ENCODE data around the gene MAGEA2B.
"Not testable (repeated sequence)": the region's sequence is repeated elsewhere in the genome, so short reads cannot be mapped to it uniquely, and the experiment has no call there.

The MAGEA2B gene, protein sequence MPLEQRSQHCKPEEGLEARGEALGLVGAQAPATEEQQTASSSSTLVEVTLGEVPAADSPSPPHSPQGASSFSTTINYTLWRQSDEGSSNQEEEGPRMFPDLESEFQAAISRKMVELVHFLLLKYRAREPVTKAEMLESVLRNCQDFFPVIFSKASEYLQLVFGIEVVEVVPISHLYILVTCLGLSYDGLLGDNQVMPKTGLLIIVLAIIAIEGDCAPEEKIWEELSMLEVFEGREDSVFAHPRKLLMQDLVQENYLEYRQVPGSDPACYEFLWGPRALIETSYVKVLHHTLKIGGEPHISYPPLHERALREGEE

DNA sequence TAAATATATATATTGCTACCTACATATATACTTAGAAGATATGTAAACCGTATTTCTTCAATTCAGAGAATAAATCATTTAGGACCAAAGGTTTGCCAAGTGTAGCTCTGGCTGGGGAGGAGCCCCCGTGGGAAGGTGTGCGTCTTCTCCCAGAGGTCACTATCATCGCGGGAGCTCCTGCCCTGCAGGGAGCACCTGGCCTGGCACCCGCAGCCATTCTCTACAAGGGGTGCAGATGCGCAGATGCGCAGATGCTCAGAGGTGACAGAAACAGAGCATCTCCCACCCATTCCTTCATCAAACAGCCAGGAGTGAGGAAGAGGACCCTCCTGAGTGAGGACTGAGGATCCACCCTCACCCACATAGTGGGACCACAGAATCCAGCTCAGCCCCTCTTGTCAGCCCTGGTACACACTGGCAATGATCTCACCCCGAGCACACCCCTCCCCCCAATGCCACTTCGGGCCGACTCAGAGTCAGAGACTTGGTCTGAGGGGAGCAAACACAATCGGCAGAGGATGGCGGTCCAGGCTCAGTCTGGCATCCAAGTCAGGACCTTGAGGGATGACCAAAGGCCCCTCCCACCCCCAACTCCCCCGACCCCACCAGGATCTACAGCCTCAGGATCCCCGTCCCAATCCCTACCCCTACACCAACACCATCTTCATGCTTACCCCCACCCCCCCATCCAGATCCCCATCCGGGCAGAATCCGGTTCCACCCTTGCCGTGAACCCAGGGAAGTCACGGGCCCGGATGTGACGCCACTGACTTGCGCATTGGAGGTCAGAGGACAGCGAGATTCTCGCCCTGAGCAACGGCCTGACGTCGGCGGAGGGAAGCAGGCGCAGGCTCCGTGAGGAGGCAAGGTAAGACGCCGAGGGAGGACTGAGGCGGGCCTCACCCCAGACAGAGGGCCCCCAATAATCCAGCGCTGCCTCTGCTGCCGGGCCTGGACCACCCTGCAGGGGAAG lies at the start of gene MAGEA2B:
Gene MAGEA2B, plus strand, starts transcription at position 814 of the 973 bp plus-strand sequence. CDS start 2,479 bp downstream, outside the sequence.
- DNase-seq (ENCODE audit: low read depth in 1 of 2, low spot score in 1 of 2): not testable (repeated sequence)

DNA sequence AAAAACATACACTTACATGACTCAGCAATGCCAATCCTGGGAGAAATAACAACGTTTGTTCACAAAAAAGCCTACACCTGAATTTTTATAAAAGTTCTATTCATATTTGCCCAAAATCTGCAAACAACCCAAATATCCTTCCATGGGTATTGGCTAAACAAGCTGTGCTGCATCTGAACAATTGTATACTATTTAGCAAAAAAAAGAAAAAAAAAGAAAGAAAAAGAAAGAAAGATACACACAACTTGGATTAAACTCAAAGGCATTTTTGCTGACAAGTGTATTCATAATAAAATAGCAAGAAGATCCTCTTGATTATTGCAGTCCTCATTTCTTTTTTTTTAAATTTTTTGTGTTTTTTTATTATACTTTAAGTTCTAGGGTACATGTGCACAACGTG lies 40.3 kb upstream of the MAGEA2B start:
- DNase-seq (ENCODE audit: low read depth in 1 of 2, low spot score in 1 of 2): no peak

DNA sequence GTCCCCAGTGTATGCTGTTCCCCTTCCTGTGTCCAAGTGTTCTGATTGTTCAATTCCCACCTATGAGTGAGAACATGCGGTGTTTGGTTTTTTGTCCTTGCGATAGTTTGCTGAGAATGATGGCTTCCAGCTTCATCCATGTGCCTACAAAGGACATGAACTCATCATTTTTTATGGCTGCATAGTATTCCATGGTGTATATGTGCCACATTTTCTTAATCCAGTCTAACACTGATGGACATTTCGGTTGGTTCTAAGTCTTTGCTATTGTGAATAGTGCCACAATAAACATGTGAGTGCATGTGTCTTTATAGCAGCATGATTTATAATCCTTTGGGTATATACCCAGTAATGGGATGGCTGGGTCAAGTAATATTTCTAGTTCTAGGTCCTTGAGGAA lies 39.8 kb upstream of the MAGEA2B start:
- DNase-seq (ENCODE audit: low read depth in 1 of 2, low spot score in 1 of 2): not testable (repeated sequence)

DNA sequence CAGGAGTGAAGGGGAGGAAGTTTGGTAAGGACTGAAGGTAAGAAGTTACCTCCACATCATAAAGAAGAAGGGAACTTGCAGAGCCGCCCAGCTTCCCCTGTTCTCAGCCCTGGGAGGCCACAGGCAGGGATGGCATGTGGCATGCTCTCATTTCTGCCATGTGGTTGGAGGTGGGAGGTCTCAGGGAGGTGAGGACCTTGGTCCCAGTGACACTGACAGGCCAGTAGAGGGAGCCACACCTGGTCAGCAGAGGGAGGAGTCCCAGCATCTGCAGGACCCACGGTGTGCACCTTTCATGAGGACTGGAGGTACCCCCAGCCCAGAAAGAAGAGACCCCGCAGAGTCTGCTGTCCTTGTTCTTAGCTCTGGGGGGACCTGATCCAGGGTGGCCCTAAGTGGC lies 33.4 kb upstream of the MAGEA2B start:
- not testable (repeated sequence) for DNase-seq (ENCODE audit: low read depth in 1 of 2, low spot score in 1 of 2)

DNA sequence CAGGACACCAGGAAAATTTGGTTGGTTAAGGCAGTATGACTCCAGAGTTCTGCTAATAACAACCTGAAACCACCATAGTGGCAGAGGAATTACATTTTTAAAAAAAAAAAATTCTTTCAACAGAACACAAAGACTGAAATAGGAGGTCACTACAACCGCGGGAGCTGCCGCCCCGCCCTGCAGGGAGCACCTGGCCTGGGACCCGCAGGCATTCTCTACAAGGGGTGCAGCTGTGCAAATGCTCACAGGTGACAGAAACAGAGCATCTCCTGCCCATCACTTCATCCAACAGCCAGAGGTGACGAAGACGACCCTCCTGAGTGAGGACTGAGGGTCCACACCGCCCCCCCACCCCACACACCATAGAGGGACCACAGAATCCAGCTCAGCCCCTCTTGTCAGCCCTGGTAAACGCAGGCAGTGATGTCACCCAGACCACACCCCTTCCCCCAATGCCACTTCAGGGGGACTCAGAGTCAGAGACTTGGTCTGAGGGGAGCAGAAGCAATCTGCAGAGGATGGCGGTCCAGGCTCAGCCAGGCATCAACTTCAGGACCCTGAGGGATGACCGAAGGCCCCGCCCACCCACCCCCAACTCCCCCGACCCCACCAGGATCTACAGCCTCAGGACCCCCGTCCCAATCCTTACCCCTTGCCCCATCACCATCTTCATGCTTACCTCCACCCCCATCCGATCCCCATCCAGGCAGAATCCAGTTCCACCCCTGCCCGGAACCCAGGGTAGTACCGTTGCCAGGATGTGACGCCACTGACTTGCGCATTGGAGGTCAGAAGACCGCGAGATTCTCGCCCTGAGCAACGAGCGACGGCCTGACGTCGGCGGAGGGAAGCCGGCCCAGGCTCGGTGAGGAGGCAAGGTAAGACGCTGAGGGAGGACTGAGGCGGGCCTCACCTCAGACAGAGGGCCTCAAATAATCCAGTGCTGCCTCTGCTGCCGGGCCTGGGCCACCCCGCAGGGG lies 16.2 kb upstream of the MAGEA2B start, which contains the start of gene MAGEA3:
Gene MAGEA3, plus strand, starts transcription at position 843 of the 980 bp plus-strand sequence. CDS start 2,039 bp downstream, outside the sequence.
- DNase-seq (ENCODE audit: low read depth in 1 of 2, low spot score in 1 of 2): not testable (repeated sequence)

DNA sequence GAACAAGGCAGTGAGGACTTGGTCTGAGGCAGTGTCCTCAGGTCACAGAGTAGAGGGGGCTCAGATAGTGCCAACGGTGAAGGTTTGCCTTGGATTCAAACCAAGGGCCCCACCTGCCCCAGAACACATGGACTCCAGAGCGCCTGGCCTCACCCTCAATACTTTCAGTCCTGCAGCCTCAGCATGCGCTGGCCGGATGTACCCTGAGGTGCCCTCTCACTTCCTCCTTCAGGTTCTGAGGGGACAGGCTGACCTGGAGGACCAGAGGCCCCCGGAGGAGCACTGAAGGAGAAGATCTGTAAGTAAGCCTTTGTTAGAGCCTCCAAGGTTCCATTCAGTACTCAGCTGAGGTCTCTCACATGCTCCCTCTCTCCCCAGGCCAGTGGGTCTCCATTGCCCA lies 14.0 kb upstream of the MAGEA2B start:
- not testable (repeated sequence) for DNase-seq (ENCODE audit: low read depth in 1 of 2, low spot score in 1 of 2)

DNA sequence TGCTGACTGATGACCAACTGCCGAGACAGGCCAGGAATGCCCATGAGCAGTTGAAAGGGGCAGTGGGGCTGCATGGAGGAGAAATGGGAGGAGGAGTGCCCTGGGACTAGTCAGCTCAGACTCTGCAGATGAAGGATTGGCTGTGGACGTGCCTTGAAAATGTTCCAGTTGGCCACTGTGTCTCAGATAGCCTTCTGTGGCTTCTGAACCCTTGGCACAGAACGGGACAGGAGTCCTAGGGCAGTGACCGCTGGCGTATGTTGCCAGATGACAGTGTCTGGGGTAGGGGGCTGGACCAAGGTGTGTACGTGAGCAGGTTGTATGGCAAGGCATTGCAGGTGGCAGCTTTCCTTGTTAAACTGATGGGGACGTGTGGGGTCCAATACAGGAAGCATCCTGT lies 7.9 kb upstream of the MAGEA2B start:
- not testable (repeated sequence) for DNase-seq (ENCODE audit: low read depth in 1 of 2, low spot score in 1 of 2)

DNA sequence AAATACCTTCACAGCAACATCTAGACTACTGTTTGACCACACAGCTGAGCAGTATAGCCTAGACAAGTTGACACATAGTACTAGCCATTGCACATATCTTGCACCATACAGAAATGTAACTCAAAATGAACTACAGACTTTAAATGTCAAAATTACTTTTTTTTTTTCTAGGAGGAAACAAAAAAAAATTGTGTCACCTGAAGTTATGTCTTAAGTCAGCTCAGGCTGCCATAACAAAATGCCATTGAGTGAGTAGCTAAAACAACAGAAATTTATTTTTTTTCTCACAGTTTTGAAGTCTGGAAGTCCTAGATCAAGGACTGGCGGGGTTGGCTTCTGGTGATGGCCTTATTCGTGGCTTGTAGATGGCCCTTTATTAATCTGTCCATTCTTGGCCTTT lies 5.3 kb upstream of the MAGEA2B start, which contains the start of gene CSAG2:
Gene CSAG2, minus strand, starts transcription at position 101 of the 400 bp plus-strand sequence. CDS start 161 bp downstream, outside the sequence.
- DNase-seq (ENCODE audit: low read depth in 1 of 2, low spot score in 1 of 2): not testable (repeated sequence)

DNA sequence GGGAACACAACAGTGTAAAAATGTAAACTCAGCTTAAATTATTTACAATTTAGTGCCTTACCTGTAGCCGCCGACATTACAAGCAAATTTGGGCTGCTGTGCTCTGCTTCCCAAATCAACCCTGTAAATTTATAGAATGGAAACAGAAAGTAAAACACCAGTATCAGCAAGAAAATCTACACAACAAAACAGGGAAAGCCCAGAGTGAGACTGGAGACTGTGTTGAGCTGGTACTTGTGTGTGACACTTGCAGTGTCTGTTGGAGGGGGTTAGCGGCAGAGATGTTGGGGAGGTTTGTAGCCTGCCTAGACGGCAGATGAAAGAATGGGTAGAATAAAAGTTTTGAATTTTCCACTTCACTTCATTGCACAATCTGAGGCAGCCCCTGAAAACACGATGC lies 1.2 kb upstream of the MAGEA2B start:
- DNase-seq (ENCODE audit: low read depth in 1 of 2, low spot score in 1 of 2): not testable (repeated sequence)

DNA sequence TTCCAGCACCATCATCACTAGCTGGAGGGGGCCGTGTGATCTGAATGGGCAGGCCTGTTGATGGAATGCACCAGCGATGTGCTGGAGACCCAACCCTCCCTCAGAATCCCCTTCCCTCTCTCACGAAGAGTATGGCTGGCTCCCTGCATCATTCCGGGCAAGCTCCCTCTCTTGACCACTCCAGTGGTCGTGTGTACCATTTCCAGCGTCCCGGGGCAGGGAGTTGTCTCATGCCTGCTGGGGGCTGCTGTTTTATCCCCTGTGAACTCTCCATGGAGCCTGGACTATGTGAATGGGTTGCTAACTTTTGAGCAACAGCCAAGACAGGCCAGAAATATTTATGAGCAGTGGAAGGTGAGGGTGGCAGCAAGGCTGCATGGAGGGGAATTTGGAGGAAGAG lies 11.0 kb downstream of the MAGEA2B start:
- DNase-seq (ENCODE audit: low read depth in 1 of 2, low spot score in 1 of 2): no peak

DNA sequence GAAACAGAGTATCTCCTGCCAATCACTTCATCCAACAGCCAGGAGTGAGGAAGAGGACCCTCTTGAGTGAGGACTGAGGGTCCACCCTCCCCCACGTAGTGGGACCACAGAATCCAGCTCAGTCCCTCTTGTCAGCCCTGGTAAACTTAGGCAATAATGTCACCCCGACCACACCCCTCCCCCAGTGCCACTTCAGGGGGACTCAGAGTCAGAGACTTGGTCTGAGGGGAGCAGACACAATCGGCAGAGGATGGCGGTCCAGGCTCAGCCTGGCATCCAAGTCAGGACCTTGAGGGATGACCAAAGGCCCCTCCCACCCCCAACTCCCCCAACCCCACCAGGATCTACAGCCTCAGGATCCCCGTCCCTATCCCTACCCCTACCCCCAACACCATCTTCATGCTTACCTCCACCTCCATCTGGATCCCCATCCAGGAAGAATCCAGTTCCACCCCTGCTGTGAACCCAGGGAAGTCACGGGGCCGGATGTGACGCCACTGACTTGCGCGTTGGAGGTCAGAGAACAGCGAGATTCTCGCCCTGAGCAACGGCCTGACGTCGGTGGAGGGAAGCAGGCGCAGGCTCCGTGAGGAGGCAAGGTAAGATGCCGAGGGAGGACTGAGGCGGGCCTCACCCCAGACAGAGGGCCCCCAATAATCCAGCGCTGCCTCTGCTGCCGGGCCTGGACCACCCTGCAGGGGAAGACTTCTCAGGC lies 19.0 kb downstream of the MAGEA2B start, which contains the start of the genes CSAG1 and MAGEA12:
Gene CSAG1, minus strand, starts transcription at position 461 of the 715 bp plus-strand sequence. CDS start 1,261 bp downstream, outside the sequence.
Gene MAGEA12, plus strand, starts transcription at position 497 of the 715 bp plus-strand sequence. CDS start 2,405 bp downstream, outside the sequence.
- DNase-seq (ENCODE audit: low read depth in 1 of 2, low spot score in 1 of 2): no peak

DNA sequence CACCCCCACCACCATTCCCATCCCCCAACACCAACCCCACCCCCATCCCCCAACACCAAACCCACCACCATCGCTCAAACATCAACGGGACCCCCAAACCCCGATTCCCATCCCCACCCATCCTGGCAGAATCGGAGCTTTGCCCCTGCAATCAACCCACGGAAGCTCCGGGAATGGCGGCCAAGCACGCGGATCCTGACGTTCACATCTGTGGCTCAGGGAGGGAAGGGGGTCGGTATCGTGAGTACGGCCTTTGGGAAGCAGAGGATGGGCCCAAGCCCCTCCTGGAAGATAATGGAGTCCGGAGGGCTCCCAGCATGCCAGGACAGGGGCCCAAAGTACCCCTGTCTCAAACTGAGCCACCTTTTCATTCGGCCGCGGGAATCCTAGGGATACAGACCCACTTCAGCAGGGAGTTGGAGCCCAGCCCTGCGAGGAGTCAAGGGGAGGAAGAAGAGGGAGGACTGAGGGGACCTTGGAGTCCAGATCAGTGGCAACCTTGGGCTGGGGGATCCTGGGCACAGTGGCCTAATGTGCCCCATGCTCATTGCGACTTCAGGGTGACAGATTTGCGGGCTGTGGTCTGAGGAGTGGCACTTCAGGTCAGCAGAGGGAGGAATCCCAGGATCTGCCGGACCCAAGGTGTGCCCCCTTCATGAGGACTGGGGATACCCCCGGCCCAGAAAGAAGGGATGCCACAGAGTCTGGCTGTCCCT lies 19.9 kb downstream of the MAGEA2B start:
- DNase-seq (ENCODE audit: low read depth in 1 of 2, low spot score in 1 of 2): not testable (repeated sequence)

DNA sequence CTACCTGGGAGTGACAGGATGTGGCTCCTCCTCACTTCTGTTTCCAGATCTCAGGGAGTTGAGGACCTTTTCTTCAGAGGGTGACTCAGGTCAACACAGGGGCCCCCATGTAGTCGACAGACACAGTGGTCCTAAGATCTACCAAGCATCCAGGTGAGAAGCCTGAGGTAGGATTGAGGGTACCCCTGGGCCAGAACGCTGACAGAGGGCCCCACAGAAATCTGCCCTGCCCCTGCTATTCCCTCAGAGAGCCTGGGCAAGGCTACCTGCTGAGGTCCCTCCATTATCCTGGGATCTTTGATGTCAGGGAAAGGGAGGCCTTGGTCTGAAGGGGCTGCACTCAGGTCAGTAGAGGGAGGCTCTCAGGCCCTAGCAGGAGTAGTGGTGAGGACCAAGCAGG lies 20.7 kb downstream of the MAGEA2B start:
- no peak for DNase-seq (ENCODE audit: low read depth in 1 of 2, low spot score in 1 of 2)

DNA sequence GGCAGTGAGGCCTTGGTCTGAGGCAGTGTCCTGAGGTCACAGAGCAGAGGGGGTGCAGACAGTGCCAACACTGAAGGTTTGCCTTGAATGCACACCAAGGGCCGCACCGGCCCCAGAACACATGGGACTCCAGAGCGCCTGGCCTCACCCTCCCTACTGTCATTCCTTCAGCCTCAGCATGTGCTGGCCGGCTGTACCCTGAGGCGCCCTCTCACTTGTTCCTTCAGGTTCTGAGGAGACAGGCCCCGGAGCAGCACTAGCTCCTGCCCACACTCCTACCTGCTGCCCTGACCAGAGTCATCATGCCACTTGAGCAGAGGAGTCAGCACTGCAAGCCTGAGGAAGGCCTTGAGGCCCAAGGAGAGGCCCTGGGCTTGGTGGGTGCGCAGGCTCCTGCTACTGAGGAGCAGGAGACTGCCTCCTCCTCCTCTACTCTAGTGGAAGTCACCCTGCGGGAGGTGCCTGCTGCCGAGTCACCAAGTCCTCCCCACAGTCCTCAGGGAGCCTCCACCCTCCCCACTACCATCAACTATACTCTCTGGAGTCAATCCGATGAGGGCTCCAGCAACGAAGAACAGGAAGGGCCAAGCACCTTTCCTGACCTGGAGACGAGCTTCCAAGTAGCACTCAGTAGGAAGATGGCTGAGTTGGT lies 21.6 kb downstream of the MAGEA2B start:
- DNase-seq (ENCODE audit: low read depth in 1 of 2, low spot score in 1 of 2): no peak

DNA sequence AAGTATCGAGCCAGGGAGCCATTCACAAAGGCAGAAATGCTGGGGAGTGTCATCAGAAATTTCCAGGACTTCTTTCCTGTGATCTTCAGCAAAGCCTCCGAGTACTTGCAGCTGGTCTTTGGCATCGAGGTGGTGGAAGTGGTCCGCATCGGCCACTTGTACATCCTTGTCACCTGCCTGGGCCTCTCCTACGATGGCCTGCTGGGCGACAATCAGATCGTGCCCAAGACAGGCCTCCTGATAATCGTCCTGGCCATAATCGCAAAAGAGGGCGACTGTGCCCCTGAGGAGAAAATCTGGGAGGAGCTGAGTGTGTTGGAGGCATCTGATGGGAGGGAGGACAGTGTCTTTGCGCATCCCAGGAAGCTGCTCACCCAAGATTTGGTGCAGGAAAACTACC lies 22.1 kb downstream of the MAGEA2B start:
- not testable (repeated sequence) for DNase-seq (ENCODE audit: low read depth in 1 of 2, low spot score in 1 of 2)

DNA sequence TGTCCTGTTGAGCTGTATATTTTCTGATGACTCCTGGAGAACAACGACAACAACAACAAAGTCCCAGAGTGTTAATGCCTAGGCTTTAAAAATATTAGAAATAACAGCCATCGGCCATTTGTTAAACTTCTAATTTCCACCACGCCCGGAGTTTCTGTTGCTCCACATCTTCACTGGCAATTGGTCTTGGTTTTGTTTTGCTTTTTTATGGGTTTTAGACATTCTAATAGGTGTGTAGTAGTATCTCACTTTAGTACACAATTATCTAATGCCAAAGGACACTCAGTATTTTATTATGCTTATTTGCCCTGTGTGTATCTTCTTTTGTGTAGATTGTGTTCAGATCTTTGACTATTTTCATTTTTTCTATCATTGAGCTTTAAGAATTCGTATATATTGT lies 24.1 kb downstream of the MAGEA2B start:
- no peak for DNase-seq (ENCODE audit: low read depth in 1 of 2, low spot score in 1 of 2)

DNA sequence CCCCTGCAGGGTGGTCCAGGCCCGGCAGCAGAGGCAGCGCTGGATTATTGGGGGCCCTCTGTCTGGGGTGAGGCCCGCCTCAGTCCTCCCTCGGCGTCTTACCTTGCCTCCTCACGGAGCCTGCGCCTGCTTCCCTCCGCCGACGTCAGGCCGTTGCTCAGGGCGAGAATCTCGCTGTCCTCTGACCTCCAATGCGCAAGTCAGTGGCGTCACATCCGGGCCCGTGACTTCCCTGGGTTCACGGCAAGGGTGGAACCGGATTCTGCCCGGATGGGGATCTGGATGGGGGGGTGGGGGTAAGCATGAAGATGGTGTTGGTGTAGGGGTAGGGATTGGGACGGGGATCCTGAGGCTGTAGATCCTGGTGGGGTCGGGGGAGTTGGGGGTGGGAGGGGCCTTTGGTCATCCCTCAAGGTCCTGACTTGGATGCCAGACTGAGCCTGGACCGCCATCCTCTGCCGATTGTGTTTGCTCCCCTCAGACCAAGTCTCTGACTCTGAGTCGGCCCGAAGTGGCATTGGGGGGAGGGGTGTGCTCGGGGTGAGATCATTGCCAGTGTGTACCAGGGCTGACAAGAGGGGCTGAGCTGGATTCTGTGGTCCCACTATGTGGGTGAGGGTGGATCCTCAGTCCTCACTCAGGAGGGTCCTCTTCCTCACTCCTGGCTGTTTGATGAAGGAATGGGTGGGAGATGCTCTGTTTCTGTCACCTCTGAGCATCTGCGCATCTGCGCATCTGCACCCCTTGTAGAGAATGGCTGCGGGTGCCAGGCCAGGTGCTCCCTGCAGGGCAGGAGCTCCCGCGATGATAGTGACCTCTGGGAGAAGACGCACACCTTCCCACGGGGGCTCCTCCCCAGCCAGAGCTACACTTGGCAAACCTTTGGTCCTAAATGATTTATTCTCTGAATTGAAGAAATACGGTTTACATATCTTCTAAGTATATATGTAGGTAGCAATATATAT lies 39.5 kb downstream of the MAGEA2B start, which contains the start of gene MAGEA2:
Gene MAGEA2, minus strand, starts transcription at position 157 of the 965 bp plus-strand sequence. CDS start 2,479 bp downstream, outside the sequence.
- not testable (repeated sequence) for DNase-seq (ENCODE audit: low read depth in 1 of 2, low spot score in 1 of 2)
